Mesenchymal stem cell (in vitro differentiated cells and primary cell): ENCODE measurements around the gene NXPE1.

Experiments used
- DNase-seq: peaks from one replicate; pipeline ENCODE4 v3.0.0-alpha.2; 2013
- H2AFZ ChIP-seq: one replicate; pipeline ENCODE4 v1.6.1; 2013; ENCODE audit warnings: low read depth, mild to moderate bottlenecking, control low read depth, inconsistent platforms, low read length, moderate library complexity
- H2AK5ac ChIP-seq: 2 replicates; pipeline ENCODE4 v1.6.1; 2013; ENCODE audit warnings: low read length, moderate library complexity, mild to moderate bottlenecking, inconsistent platforms; ENCODE audit not compliant: severe bottlenecking
- H2BK120ac ChIP-seq: one replicate; pipeline ENCODE4 v1.6.1; 2013; ENCODE audit warnings: low read depth, mild to moderate bottlenecking, inconsistent platforms, low read length, moderate library complexity
- H2BK12ac ChIP-seq, 2 experiments: one replicate each; pipeline ENCODE4 v1.6.1; 2013; ENCODE audit warnings: inconsistent platforms in 2 of 2, low read length in 2 of 2, mild to moderate bottlenecking in 2 of 2, moderate library complexity in 2 of 2, control low read depth in 1 of 2
- H2BK15ac ChIP-seq: one replicate; pipeline ENCODE4 v1.6.1; 2013; ENCODE audit warnings: mild to moderate bottlenecking, low read depth, inconsistent platforms; ENCODE audit not compliant: poor library complexity, severe bottlenecking
- H2BK5ac ChIP-seq: 2 replicates; pipeline ENCODE4 v1.6.1; 2013; ENCODE audit warnings: low read depth, mild to moderate bottlenecking, low read length, control low read depth, inconsistent platforms; ENCODE audit not compliant: poor library complexity, severe bottlenecking
- H3K14ac ChIP-seq, 2 experiments: one replicate each; pipeline ENCODE4 v1.6.1; 2013; ENCODE audit warnings: inconsistent platforms in 2 of 2, low read length in 2 of 2, control low read depth in 1 of 2, mild to moderate bottlenecking in 1 of 2, moderate library complexity in 1 of 2
- H3K18ac ChIP-seq, 2 experiments: one replicate each; pipeline ENCODE4 v1.6.1; 2013; ENCODE audit warnings: inconsistent platforms in 2 of 2, low read length in 2 of 2, control low read depth in 1 of 2, low read depth in 1 of 2, mild to moderate bottlenecking in 1 of 2
- H3K23ac ChIP-seq, 2 experiments: one replicate each; pipeline ENCODE4 v1.6.1; 2013; ENCODE audit warnings: inconsistent platforms in 2 of 2, low read length in 2 of 2, mild to moderate bottlenecking in 2 of 2, moderate library complexity in 2 of 2, control low read depth in 1 of 2
- H3K27ac ChIP-seq: 2 replicates; pipeline ENCODE4 v1.5.1; 2013; ENCODE audit warnings: mild to moderate bottlenecking, moderate library complexity, low read length, control low read depth, inconsistent platforms; ENCODE audit not compliant: poor library complexity, severe bottlenecking
- H3K27me3 ChIP-seq, 2 experiments: 2 replicates each; pipeline versions ENCODE4 v1.6.1 to v1.7.0; 2013; ENCODE audit warnings: low read length in 2 of 2, mild to moderate bottlenecking in 2 of 2, moderate library complexity in 2 of 2, control low read depth in 1 of 2, inconsistent platforms in 1 of 2; ENCODE audit not compliant: control insufficient read depth in 1 of 2, insufficient read depth in 1 of 2
- H3K36me3 ChIP-seq, 2 experiments: 2 replicates each; pipeline versions ENCODE4 v1.6.1 to v1.7.0; 2013; ENCODE audit warnings: low read length in 2 of 2, control low read depth in 1 of 2, inconsistent platforms in 1 of 2, low read depth in 1 of 2, mild to moderate bottlenecking in 1 of 2; ENCODE audit not compliant: insufficient read depth in 2 of 2, control insufficient read depth in 1 of 2
- H3K4ac ChIP-seq, 2 experiments: one replicate each; pipeline ENCODE4 v1.6.1; 2013; ENCODE audit warnings: inconsistent platforms in 2 of 2, low read length in 2 of 2, mild to moderate bottlenecking in 2 of 2, moderate library complexity in 2 of 2, control low read depth in 1 of 2, low read depth in 1 of 2
- H3K4me1 ChIP-seq: 2 replicates; pipeline ENCODE4 v1.6.1; 2013; ENCODE audit warnings: low read depth, low read length, control low read depth; ENCODE audit not compliant: control insufficient read depth, insufficient read depth
- H3K4me2 ChIP-seq: 2 replicates; pipeline ENCODE4 v1.6.1; 2013; ENCODE audit warnings: low read length, mild to moderate bottlenecking, inconsistent platforms; ENCODE audit not compliant: poor library complexity, severe bottlenecking
- H3K4me3 ChIP-seq, 2 experiments: 2 replicates each; pipeline versions ENCODE4 v1.5.1 to v1.7.0; 2013; ENCODE audit warnings: low read length in 2 of 2, mild to moderate bottlenecking in 2 of 2, control low read depth in 1 of 2, low read depth in 1 of 2; ENCODE audit not compliant: insufficient read depth in 1 of 2
- H3K79me1 ChIP-seq: replicated peaks from 2 replicates; pipeline ENCODE4 v1.6.1; 2013; ENCODE audit warnings: mild to moderate bottlenecking, control low read depth, low read length, inconsistent platforms; ENCODE audit not compliant: poor library complexity, severe bottlenecking
- H3K9ac ChIP-seq: 2 replicates; pipeline ENCODE4 v1.7.0; 2013; ENCODE audit warnings: mild to moderate bottlenecking, low read length, moderate library complexity
- H3K9me3 ChIP-seq: 2 replicates; pipeline ENCODE4 v1.7.0; 2013; ENCODE audit warnings: mild to moderate bottlenecking, low read length; ENCODE audit not compliant: control insufficient read depth
- H4K8ac ChIP-seq: one replicate; pipeline ENCODE4 v1.6.1; 2013; ENCODE audit warnings: inconsistent platforms, mild to moderate bottlenecking, low read length, moderate library complexity
- H4K91ac ChIP-seq: one replicate; pipeline ENCODE4 v1.6.1; 2013; ENCODE audit warnings: mild to moderate bottlenecking, low read length, inconsistent platforms
- WGBS: methylation state at CpG from one replicate; pipeline ENCODE4 v1.1.7; 2013; ENCODE audit warnings: mixed read lengths; 5-methylcytosine and 5-hydroxymethylcytosine counted together

Gene NXPE1

DNA sequence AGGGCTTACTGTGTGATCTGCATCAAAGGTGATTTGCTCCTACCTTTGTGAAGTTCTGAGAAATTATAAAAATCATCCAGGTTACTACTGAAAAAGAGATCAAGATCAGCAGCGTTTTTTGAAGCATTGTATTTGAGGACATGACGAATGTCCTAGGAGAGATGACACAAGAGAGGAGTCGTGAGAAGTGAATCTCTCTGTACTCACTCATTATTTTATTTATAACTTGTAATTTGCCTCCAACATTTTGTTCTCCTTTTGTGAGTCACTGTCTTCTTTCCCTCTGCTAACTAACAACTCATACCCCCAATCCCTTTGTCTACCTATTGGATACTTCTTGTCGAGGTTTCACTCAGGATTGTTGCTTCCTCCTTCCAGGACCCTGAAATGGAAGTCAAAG lies 8.6 kb downstream of the NXPE1 start:
- H3K4me1 ChIP-seq: no peaks in the 10 kb centered on the region
- H3K23ac ChIP-seq: no peak overlapping the region
- H3K27me3 ChIP-seq: no peaks in the 10 kb centered on the region
- no peak overlapping the region for H3K4me2 ChIP-seq
- H2BK5ac ChIP-seq: no peak overlapping the region
- no peak overlapping the region for H3K27ac ChIP-seq
- no peaks in the 10 kb centered on the region for H3K9me3 ChIP-seq
- no peak overlapping the region for H2BK12ac ChIP-seq
- H3K14ac ChIP-seq: no peak overlapping the region
- H4K91ac ChIP-seq: no peak overlapping the region
- no peak overlapping the region for H3K18ac ChIP-seq
- no peaks in the 10 kb centered on the region for H3K79me1 ChIP-seq
- no peak overlapping the region for H3K4me3 ChIP-seq
- no peak overlapping the region for H3K9ac ChIP-seq
- H2AK5ac ChIP-seq: no peak overlapping the region
- DNase-seq: no peak
- WGBS: 93% methylated on average over 4 of the region's 4 CpGs
- no peak overlapping the region for H2AFZ ChIP-seq
- H2BK15ac ChIP-seq: no peak overlapping the region
- H3K4ac ChIP-seq: no peak overlapping the region
- no peak overlapping the region for H2BK120ac ChIP-seq
- no peaks in the 10 kb centered on the region for H3K36me3 ChIP-seq
- H4K8ac ChIP-seq: no peak overlapping the region

DNA sequence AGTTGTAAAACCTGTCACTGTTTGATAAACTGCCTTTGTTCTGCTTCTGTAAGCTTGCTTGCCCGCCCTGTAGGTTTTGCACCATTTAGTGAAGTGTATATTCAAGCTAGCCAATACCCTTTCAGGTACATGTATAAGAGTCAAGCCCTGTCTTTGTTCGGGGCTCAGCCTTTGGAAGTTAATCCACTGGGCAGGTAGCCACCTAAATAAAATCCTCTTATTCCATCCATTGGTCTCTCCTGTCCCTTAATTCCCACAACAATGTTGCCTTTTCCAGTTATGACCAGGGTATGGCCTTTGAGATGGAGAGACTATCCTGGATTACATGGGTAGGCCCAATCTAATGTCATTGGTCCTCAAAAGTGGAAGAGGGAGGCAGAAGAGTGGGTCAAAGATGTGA lies 34.0 kb downstream of the NXPE1 start:
- Histone ChIP-seq H3K9ac (no peak overlapping the region), H3K79me1 (no peaks in the 10 kb centered on the region)

DNA sequence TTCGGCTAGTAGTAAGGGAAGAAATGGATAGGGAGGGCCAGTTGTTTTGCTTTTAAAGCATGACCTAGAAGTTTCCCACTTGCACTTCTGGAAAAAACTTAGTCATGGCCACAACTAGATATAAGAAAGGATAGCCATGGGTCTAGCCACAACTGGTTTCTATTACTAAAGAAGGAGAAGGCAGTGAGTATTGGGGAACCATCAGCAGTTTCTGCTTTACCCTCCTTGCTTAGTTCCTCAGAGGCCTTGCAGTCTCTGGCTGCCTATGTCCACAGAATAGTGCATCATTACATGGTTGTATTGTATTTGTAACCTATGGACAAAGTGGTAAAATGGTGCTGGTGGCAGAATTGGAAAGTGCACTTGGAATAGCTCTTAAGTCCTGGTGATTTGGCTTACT lies 35.6 kb downstream of the NXPE1 start:
- no peak overlapping the region for H3K9ac ChIP-seq
- H3K27me3 ChIP-seq: no peaks in the 10 kb centered on the region
- H3K4me2 ChIP-seq: no peak overlapping the region
- WGBS: 90% methylated on average over 1 of the region's 1 CpG
- H3K36me3 ChIP-seq: no peaks in the 10 kb centered on the region
- no peak overlapping the region for H2BK12ac ChIP-seq
- no peaks in the 10 kb centered on the region for H3K79me1 ChIP-seq
- H2BK120ac ChIP-seq: no peak overlapping the region
- H2BK5ac ChIP-seq: no peak overlapping the region
- H3K4me1 ChIP-seq: no peaks in the 10 kb centered on the region
- H3K4ac ChIP-seq: no peak overlapping the region
- H3K18ac ChIP-seq: no peak overlapping the region
- no peak for DNase-seq
- H3K27ac ChIP-seq: no peak overlapping the region
- no peak overlapping the region for H4K91ac ChIP-seq
- no peak overlapping the region for H2BK15ac ChIP-seq
- H2AK5ac ChIP-seq: no peak overlapping the region
- H3K9me3 ChIP-seq: peaks cover 8% of the 10 kb centered on the region
- no peak overlapping the region for H3K14ac ChIP-seq
- H4K8ac ChIP-seq: no peak overlapping the region
- no peak overlapping the region for H3K4me3 ChIP-seq
- H3K23ac ChIP-seq: no peak overlapping the region
- no peak overlapping the region for H2AFZ ChIP-seq

More for the DNA sequence above, 34.0 kb downstream of the NXPE1 start:
- Histone ChIP-seq H2BK12ac (no peak overlapping the region), H3K4ac (no peak overlapping the region), H3K4me1 (no peaks in the 10 kb centered on the region), H4K8ac (no peak overlapping the region), H4K91ac (no peak overlapping the region), H2AK5ac (no peak overlapping the region), H2BK15ac (no peak overlapping the region), H3K4me3 (no peak overlapping the region), H3K36me3 (no peaks in the 10 kb centered on the region), H3K27ac (no peak overlapping the region), H3K9me3 (peaks cover 8% of the 10 kb centered on the region), H3K4me2 (no peak overlapping the region), H2BK5ac (no peak overlapping the region), H3K23ac (no peak overlapping the region), H2BK120ac (no peak overlapping the region), H3K18ac (no peak overlapping the region), H2AFZ (no peak overlapping the region), H3K14ac (no peak overlapping the region), H3K27me3 (no peaks in the 10 kb centered on the region)
- 81% methylated on average over 2 of the region's 2 CpGs for WGBS
- DNase-seq: no peak

DNA sequence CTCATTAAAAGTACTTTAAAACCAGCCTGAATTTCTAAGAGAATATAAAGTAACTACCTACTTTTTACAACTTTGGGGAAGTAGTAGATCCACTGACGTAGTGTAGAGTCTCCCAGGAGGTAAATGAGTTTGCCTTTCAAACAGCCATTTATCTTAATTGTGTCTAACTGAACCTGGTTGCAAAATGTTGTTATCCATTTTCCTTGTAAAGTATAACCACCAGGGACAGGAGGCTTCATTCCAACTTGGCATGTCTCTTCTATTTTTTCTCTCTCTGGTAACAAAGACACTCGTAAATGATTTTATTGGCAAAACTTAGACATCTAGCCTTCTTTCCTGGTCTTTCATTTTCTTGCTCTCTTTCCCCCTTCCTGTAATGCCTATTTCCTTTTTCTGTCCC lies 36.9 kb downstream of the NXPE1 start:
- WGBS: 85% methylated on average over 1 of the region's 2 CpGs
- Histone ChIP-seq H3K9me3 (peaks cover 8% of the 10 kb centered on the region), H3K9ac (no peak overlapping the region), H2AFZ (no peak overlapping the region), H2BK15ac (no peak overlapping the region), H3K27me3 (no peaks in the 10 kb centered on the region), H3K27ac (no peak overlapping the region), H3K36me3 (no peaks in the 10 kb centered on the region), H3K4ac (no peak overlapping the region), H4K8ac (no peak overlapping the region), H3K18ac (no peak overlapping the region), H2BK5ac (no peak overlapping the region), H3K23ac (no peak overlapping the region), H2BK120ac (no peak overlapping the region), H3K79me1 (no peaks in the 10 kb centered on the region), H3K4me3 (no peak overlapping the region), H3K4me1 (no peaks in the 10 kb centered on the region), H4K91ac (no peak overlapping the region), H2BK12ac (no peak overlapping the region), H3K14ac (no peak overlapping the region), H2AK5ac (no peak overlapping the region), H3K4me2 (no peak overlapping the region)
- no peak for DNase-seq
